GM12864 (cell line): Measurements from ENCODE around the gene FOXR1.

Source experiments
- DNase-seq: peaks from one replicate; pipeline ENCODE4 v3.0.0-alpha.2; 2011; ENCODE audit warnings: low read depth
- H3K4me3 ChIP-seq: 2 replicates; pipeline ENCODE4 v1.5.1; 2011; ENCODE audit warnings: mild to moderate bottlenecking, low read depth, low read length, control low read depth
- CTCF ChIP-seq: IDR thresholded peaks from 2 replicates; pipeline ENCODE4 v1.5.1; 2011; ENCODE audit warnings: low read depth, mild to moderate bottlenecking, moderate library complexity, low read length, control low read depth, inconsistent platforms; ENCODE audit errors: missing control alignments

FOXR1 gene

GRCh38 chr11:118928101-118928869 is 43.3 kb upstream of the FOXR1 start:
- peak overlapping the region; percentile 64 for H3K4me3 ChIP-seq
- DNase-seq, result peak; percentile 82
- TF ChIP-seq CTCF, result peak; percentile 92

GRCh38 chr11:118928870-118929500 is 42.6 kb upstream of the FOXR1 start:
- peak overlapping the region; percentile 64 for H3K4me3 ChIP-seq
- no peak for DNase-seq
- no peak for TF ChIP-seq CTCF

GRCh38 chr11:118929501-118930093 is 42.0 kb upstream of the FOXR1 start:
- peak overlapping the region; percentile 64 for H3K4me3 ChIP-seq
- no peak for TF ChIP-seq CTCF
- DNase-seq, result no peak

- DNase-seq, result peak; percentile 64
- TF ChIP-seq CTCF, result peak; percentile 95
- H3K4me3 ChIP-seq, result peak overlapping the region; percentile 64
These were observed 41.4 kb upstream of the FOXR1 start for GRCh38 chr11:118930094-118930712.

- no peak overlapping the region for H3K4me3 ChIP-seq
- no peak for TF ChIP-seq CTCF
- no peak for DNase-seq
These were observed 40.0 kb upstream of the FOXR1 start for GRCh38 chr11:118931571-118931970.

- no peak for DNase-seq
- no peak for TF ChIP-seq CTCF
- H3K4me3 ChIP-seq, result no peak overlapping the region
These were observed 38.1 kb upstream of the FOXR1 start for GRCh38 chr11:118933486-118933885.
